ENCODE results near the gene ARL2BP. TPM values are rescaled to one million over a fixed set of nuclear protein-coding genes. Genes with fewer than 3 reads are reported as not detected.
A peak's percentile ranks its signal among the peaks of the same experiment; 100 is the strongest.

ARL2BP gene
- total and polyA plus RNA-seq, 2 of the 13 experiments (the other 11 are each of a cell fraction or from before 2014, with no cell fraction given): 64.3 to 67.6 TPM

DNA sequence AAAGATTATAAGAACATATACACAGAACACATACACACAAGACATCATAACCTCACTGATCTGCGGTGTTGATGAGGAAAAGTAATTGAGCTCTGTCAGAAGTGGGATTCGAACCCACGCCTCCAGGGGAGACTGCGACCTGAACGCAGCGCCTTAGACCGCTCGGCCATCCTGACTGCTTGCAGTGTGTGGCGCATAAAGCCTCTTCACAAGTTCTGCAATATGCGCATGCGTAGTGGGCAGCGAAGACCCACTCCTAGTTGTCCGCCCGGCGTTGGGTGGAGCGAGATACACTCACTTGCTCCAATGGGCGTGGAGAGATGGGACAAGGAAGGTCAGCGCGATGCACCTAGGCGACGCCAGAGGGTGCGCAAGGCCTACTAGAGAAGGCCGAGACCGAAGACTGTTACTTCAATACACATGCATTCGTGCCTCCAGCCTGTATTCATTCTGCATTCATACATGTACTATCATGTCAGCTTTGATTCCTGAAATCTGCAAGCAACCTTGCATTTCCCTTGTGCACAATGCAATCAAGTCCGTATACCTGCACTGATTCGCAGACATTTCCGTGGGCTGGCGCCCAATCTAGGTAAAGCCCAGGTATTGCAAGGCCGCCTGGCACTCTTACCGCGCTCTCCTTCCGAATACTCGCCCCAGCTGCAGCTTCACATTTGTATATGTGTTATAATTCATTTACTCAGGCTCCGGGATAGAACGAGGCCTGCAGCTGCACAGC, 55.5 kb downstream of the ARL2BP start (continued):
- TF ChIP-seq NKX3-1 (CRISPR knock-in tag; IDR thresholded peaks at IDR 0.05) (no peak), DR1 (CRISPR knock-in tag; IDR thresholded peaks at IDR 0.05) (no peak), ZNF737 (CRISPR knock-in tag; IDR thresholded peaks at IDR 0.05; ENCODE audit: borderline replicate concordance) (peak; percentile 47; the same call in 1 of the 2 replicates), ETV5 (CRISPR knock-in tag; IDR thresholded peaks at IDR 0.05; ENCODE audit: borderline replicate concordance) (peak; percentile 74), TRIM24 (CRISPR knock-in tag; IDR thresholded peaks at IDR 0.05) (no peak), ATAD3A (CRISPR knock-in tag; IDR thresholded peaks at IDR 0.05) (no peak), RFXAP (CRISPR knock-in tag; IDR thresholded peaks at IDR 0.05; ENCODE audit: borderline replicate concordance) (0 out of 2 replicates have a peak, but pooled peaks have one; percentile 12), ZNF597 (CRISPR knock-in tag; IDR thresholded peaks at IDR 0.05) (peak; percentile 98; the same call in 1 of the 2 replicates), ZNF350 (CRISPR knock-in tag; IDR thresholded peaks at IDR 0.05; ENCODE audit: borderline replicate concordance, low read depth) (peak; percentile 97), ZNF17 (CRISPR knock-in tag; IDR thresholded peaks at IDR 0.05) (no peak), CREB3 (CRISPR knock-in tag; IDR thresholded peaks at IDR 0.05) (no peak), ZNF20 (CRISPR knock-in tag; IDR thresholded peaks at IDR 0.05) (no peak), ZC3H4 (CRISPR knock-in tag; IDR thresholded peaks at IDR 0.05; ENCODE audit: borderline replicate concordance) (no peak), FOXO4 (CRISPR knock-in tag; conservative IDR thresholded peaks at IDR 0.05) (no peak), CREM (IDR thresholded peaks at IDR 0.05) (peak; percentile 52; the same call in 1 of the 2 replicates), CREM (CRISPR knock-in tag; IDR thresholded peaks at IDR 0.05) (no peak), MAFK (conservative IDR thresholded peaks at IDR 0.05 in 1 of 2, IDR thresholded peaks at IDR 0.05 in 1 of 2; ENCODE audit: low read length in 2 of 2) (no peak), ZNF710 (CRISPR knock-in tag; IDR thresholded peaks at IDR 0.05; ENCODE audit: borderline replicate concordance) (no peak), NCOA1 (CRISPR knock-in tag; IDR thresholded peaks at IDR 0.05) (peak; percentile 86), TCF12 (IDR thresholded peaks at IDR 0.05) (no peak), TCF12 (CRISPR knock-in tag; IDR thresholded peaks at IDR 0.05) (no peak; the same call in 1 of the 2 replicates)
- TF ChIP-seq, protein P1, sequence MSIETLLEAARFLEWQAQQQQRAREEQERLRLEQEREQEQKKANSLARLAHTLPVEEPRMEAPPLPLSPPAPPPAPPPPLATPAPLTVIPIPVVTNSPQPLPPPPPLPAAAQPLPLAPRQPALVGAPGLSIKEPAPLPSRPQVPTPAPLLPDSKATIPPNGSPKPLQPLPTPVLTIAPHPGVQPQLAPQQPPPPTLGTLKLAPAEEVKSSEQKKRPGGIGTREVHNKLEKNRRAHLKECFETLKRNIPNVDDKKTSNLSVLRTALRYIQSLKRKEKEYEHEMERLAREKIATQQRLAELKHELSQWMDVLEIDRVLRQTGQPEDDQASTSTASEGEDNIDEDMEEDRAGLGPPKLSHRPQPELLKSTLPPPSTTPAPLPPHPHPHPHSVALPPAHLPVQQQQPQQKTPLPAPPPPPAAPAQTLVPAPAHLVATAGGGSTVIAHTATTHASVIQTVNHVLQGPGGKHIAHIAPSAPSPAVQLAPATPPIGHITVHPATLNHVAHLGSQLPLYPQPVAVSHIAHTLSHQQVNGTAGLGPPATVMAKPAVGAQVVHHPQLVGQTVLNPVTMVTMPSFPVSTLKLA (IDR thresholded peaks at IDR 0.05): peak; percentile 48
